Erythroblast (primary cell): ENCODE results near the gene UCN2.

Source experiments
- GATA1 ChIP-seq: IDR thresholded peaks from 2 replicates; pipeline ENCODE4 v1.6.1; 2011; ENCODE audit warnings: low read depth, mild to moderate bottlenecking, control low read depth, low read length, moderate library complexity
- POLR2A ChIP-seq: IDR thresholded peaks from 2 replicates; pipeline ENCODE4 v1.6.1; 2011; ENCODE audit warnings: mild to moderate bottlenecking, low read length

DNA sequence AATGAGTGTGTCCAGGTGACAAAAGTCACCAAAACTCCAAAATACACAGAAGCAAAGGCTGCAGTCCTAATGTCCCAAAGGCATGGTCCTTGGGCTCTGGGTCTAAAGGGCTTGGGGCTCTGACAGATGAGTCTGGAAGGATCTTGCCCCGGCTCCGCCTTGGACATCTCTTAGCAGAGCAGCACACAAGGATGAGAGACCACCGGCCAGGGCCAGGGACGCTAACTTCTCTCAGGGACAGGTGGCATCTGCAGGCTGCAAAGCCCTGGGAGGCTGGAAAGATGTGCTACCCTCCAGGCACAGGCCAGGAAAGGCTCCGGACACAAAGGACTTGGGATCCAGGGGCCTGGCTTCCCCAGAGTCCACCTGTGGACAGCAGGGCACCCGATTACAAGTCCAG lies 45.5 kb downstream of the UCN2 start:
- TF ChIP-seq POLR2A, result no peak
- TF ChIP-seq GATA1, result no peak
